ENCODE data around the gene LMF1. TPM values are rescaled to one million over a fixed set of nuclear protein-coding genes. Genes with fewer than 3 reads are reported as not detected.

The LMF1 gene
- total and polyA plus RNA-seq, 3 donors from 2014 or later, result 12.5 to 83.4 (median 66.6) TPM

DNA sequence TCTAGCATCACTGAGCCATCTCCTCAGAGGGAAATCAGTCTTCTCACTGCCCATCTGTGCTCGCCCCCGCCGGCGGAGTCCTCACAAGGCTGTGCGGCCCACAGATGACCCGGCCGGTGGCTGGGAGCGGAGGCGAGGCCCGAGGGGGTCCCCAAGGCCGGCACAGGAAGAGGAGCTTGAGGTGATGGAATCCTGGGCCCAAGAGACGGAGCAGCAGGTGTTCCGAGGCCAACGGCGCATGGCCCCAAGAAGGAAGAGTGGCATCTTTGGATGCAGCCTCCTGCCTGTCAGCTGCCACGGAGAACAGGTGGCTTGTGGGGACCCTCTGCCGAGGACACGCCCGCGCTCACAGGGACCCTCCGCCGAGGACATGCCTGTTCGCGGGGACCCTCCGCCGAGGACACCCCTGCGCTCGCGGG lies 97.5 kb downstream of the LMF1 start:
- H3K4me1 ChIP-seq, result no peaks in the 10 kb centered on the region
- 89 to 91% methylated on average over 29 of the region's 29 CpGs for WGBS, 2 donors
- TF ChIP-seq, protein P1, sequence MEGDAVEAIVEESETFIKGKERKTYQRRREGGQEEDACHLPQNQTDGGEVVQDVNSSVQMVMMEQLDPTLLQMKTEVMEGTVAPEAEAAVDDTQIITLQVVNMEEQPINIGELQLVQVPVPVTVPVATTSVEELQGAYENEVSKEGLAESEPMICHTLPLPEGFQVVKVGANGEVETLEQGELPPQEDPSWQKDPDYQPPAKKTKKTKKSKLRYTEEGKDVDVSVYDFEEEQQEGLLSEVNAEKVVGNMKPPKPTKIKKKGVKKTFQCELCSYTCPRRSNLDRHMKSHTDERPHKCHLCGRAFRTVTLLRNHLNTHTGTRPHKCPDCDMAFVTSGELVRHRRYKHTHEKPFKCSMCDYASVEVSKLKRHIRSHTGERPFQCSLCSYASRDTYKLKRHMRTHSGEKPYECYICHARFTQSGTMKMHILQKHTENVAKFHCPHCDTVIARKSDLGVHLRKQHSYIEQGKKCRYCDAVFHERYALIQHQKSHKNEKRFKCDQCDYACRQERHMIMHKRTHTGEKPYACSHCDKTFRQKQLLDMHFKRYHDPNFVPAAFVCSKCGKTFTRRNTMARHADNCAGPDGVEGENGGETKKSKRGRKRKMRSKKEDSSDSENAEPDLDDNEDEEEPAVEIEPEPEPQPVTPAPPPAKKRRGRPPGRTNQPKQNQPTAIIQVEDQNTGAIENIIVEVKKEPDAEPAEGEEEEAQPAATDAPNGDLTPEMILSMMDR (IDR thresholded peaks at IDR 0.05), result no peak
- no peak for TF ChIP-seq POLR2A (IDR thresholded peaks at IDR 0.05)
- intact Hi-C loops (cut with DNase I; ENCODE audit: low total_unique reads), result no loop called here
- no peak overlapping the region for H3K27ac ChIP-seq
- DNase-seq, result no peak
- H3K4me3 ChIP-seq, result no peak overlapping the region
- no peaks in the 10 kb centered on the region for H3K9me3 ChIP-seq
- no peaks in the 10 kb centered on the region for H3K36me3 ChIP-seq (ENCODE audit: low read depth, missing control alignments)
- H3K27me3 ChIP-seq, result no peaks in the 10 kb centered on the region

DNA sequence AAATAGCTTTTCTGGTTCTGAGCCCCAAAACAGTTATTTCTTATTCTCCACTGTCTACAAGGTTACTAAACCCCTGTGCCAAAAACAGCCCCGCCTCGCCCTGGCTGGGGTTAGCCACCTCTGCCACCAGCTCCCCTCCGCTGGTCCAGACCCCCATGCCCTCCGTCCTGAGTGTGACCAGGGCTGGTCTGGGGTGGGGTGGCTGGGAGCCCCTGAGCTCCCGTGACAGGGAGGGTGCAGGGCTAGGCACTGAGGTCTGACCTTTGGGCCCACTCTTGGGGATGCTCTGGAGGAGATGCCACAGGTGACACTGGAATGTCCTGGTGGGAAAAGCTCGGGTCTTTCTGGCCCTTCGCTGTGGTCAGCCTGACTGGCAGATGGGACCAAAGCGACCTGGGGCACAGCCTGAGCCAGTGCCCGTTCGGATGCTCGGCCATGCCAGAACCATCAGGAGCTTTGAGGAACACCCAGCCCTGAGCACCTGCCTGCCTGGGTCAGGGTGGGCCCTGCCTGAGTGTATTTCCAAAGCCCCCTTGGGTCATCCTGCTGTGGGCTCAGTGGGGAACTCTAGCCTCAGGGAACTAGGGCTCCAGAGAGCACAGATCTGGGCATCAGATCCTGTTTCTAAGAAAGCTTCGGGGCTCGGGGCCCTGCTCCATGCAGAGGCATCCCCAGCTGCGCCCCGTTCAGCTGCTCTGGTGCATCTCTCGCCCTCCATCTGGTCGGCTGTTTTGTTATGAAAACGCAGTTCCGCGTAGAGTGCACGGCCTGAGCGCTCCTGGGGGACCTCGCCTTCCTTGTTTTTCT lies 98.1 kb downstream of the LMF1 start:
- no peak for DNase-seq
- WGBS, 2 donors, result 96% methylated on average over 17 to 23 of the region's 23 CpGs
- intact Hi-C loops (cut with DNase I; ENCODE audit: low total_unique reads), result no loop called here
- Histone ChIP-seq H3K27me3 (no peaks in the 10 kb centered on the region), H3K4me1 (no peaks in the 10 kb centered on the region), H3K27ac (no peak overlapping the region), H3K9me3 (no peaks in the 10 kb centered on the region), H3K36me3 (ENCODE audit: low read depth, missing control alignments) (no peaks in the 10 kb centered on the region), H3K4me3 (no peak overlapping the region)
- no peak for TF ChIP-seq POLR2A (IDR thresholded peaks at IDR 0.05)
- TF ChIP-seq, protein P1 (IDR thresholded peaks at IDR 0.05), result no peak

DNA sequence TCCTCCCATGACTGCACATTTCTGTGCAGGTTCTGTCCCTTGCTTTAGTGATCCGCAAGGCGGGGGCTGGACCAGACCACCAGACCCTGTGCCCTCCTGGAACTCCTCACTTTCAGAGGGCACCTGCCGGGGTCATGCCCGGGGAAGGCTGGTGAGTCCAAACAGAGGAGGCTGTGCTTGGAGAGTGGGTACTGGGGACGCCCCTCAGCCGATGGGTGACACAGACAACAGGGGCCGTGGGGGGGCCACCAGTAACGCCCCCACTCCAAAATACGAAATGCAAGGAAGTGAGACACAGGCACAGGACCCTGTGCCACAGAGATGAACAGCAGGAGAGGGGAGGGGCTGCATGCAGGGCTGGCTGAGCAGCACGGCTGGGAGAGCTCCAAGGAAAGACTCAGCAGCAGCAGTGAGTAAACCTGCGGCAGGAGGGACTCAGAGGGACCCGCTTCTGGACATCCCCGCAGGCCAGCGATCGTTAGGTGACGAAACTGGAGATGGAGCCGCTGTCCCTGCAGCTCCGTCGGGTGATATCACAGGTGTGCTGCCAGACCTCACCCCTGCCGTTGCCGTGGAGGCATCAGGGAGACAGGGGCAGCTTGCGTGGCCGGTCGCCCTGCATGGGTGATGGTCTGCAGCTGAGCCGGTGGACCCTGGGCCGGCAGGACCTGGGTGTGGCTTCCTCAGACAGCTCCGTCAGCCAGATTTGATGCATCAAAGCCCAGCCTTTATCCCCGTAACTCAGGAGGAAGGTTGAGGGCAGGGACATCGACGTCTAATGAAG lies 99.0 kb downstream of the LMF1 start:
- TF ChIP-seq, protein P1 (IDR thresholded peaks at IDR 0.05), result no peak
- no peak for TF ChIP-seq POLR2A (IDR thresholded peaks at IDR 0.05)
- intact Hi-C loops (cut with DNase I; ENCODE audit: low total_unique reads), result no loop called here
- no peaks in the 10 kb centered on the region for H3K27me3 ChIP-seq
- no peak for DNase-seq
- no peak overlapping the region for H3K27ac ChIP-seq
- H3K4me3 ChIP-seq, result no peak overlapping the region
- H3K4me1 ChIP-seq, result no peaks in the 10 kb centered on the region
- no peaks in the 10 kb centered on the region for H3K36me3 ChIP-seq (ENCODE audit: low read depth, missing control alignments)
- 92 to 96% methylated on average over 9 to 29 of the region's 30 CpGs for WGBS, 2 donors
- H3K9me3 ChIP-seq, result no peaks in the 10 kb centered on the region

DNA sequence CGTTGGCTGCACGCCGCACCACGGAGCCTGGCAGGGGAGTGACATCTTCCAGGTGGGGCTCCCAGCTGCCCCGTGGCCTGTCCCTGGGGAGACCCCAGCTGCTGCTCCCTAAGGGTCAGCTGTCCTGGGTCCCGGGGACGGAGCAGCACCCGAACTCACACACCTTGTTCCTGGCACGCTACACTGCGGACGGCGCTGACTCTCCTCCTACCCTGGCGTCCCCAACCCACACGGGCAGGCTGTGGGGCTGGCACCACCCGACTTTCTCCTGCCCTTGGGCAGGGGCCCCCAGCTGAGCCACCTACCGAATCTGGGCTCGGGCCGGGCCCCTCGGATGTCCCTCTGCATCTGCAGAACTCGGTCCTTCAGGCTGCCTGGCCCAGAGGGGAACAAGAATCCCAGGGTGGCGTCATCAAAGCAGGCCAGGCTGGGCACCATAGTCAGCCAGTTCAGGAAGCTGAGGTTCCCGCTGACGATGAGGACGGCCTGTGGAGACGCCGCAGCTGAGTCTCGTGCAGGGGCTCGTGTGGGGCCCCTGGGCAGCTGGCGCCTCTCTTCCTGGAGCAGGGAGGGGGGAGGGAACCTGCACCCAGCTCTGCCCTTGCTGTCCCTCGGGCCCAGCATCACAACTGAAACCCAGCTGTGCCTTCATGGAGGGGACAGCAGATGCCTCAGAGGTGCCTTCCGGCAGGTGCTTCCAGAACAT lies 99.8 kb downstream of the LMF1 start:
- Histone ChIP-seq H3K4me3 (no peak overlapping the region), H3K4me1 (no peaks in the 10 kb centered on the region), H3K27ac (no peak overlapping the region), H3K9me3 (no peaks in the 10 kb centered on the region), H3K27me3 (no peaks in the 10 kb centered on the region), H3K36me3 (ENCODE audit: low read depth, missing control alignments) (no peaks in the 10 kb centered on the region)
- TF ChIP-seq, protein P1 (IDR thresholded peaks at IDR 0.05), result no peak
- no peak for TF ChIP-seq POLR2A (IDR thresholded peaks at IDR 0.05)
- DNase-seq, result no peak
- whole genome bisulfite sequencing, 2 donors, result 97 to 100% methylated on average over 6 to 31 of the region's 31 CpGs
- intact Hi-C loops (cut with DNase I; ENCODE audit: low total_unique reads), result no loop called here
